Measurements from ENCODE around the gene TSSC4. TPM values are rescaled to one million over a fixed set of nuclear protein-coding genes. Genes with fewer than 3 reads are reported as not detected.

TSSC4 gene
- total and polyA plus RNA-seq, 9 of the 15 experiments (the other 6 are each of a cell fraction or from before 2014, with no cell fraction given): 0.41 to 54.2 (median 11.0) TPM

DNA sequence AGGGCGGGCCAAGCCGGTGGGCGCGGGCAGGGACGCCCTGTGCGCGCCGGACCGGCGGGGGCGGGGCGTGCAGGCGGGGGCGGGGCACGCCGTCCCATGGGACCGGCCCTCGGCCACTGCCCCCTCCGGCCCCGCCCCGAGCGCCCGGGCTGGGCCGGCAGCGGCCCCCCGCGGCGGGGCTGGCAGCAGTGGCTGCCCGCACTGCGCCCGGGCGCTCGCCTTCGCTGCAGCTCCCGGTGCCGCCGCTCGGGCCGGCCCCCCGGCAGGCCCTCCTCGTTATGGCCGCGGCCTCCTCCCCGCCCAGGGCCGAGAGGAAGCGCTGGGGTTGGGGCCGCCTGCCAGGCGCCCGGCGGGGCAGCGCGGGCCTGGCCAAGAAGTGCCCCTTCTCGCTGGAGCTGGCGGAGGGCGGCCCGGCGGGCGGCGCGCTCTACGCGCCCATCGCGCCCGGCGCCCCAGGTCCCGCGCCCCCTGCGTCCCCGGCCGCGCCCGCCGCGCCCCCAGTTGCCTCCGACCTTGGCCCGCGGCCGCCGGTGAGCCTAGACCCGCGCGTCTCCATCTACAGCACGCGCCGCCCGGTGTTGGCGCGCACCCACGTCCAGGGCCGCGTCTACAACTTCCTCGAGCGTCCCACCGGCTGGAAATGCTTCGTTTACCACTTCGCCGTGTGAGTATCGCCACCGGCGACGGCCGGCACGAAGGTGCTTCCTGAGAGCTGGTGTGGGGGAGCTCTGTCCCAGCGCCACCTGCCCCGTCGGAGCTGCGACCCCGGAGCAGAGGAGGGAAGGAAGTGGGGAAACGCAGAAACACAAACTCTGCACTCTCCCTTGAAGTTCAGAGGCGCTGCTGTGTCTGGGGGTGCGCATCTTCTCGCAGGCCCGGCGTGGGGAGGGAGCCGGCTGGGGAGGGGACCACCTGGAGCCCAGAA, 44.5 kb downstream of the TSSC4 start, which contains the start of gene KCNQ1:
Gene KCNQ1 (plus strand): TSS at position 188 of the 925 bp plus-strand sequence. CDS start 91 bp downstream, at position 279.
- peaks cover 0 to 27% of the 10 kb centered on the region in 2 experiments; a peak in 2 of 5 replicates for H3K4me1 ChIP-seq (replicated peaks in 1 of 2; ENCODE audit: control insufficient read depth in 2 of 2, insufficient read depth in 2 of 2, low read length in 2 of 2)
- peaks cover 2 to 43% of the 10 kb centered on the region in 2 experiments; a peak in 2 of 5 replicates for H3K27me3 ChIP-seq (ENCODE audit: control insufficient read depth in 2 of 2, insufficient read depth in 2 of 2, low read length in 2 of 2)
- H4K20me1 ChIP-seq (replicated peaks; ENCODE audit: control insufficient read depth, insufficient read depth, low read length): peaks cover 12% of the 10 kb centered on the region
- peak; percentile 98 for ATAC-seq
- TF ChIP-seq CBX1 (IDR thresholded peaks at IDR 0.05; ENCODE audit: low read depth) (no peak), BDP1 (IDR thresholded peaks at IDR 0.05; ENCODE audit: insufficient read depth, insufficient read length) (no peak)
- BruUV-seq (replicated peaks): no TSS peak
- in situ Hi-C loops (cut with MboI): no loop called here
- 53% methylated on average over 27 of the region's 116 CpGs for WGBS (ENCODE audit: insufficient coverage, low coverage, missing lambda C conversion rate)
- no peaks in the 10 kb centered on the region for H3K36me3 ChIP-seq (ENCODE audit: control insufficient read depth, insufficient read depth, low read length)
- no peak within 1 kb of the TSS for H3K4me2 ChIP-seq (ENCODE audit: insufficient read depth, low read length)
- no peak within 1 kb of the TSS for H2AFZ ChIP-seq (ENCODE audit: low read depth, low read length)
- intact Hi-C loops (cut with micrococcal nuclease): no loop called here
- no peaks in the 10 kb centered on the region for H3K79me2 ChIP-seq (ENCODE audit: control insufficient read depth, insufficient read depth, low read length)
- H3K27ac ChIP-seq (ENCODE audit: extremely low read depth, low read depth, low read length): no peak within 1 kb of the TSS
- POLR2A ChIA-PET: interaction anchor here (0.7 to 0.8 kb wide), 2 partner anchors 80 to 85 kb away, joined by 3 read pairs; no protein-coding TSS in a partner anchor
- no peak within 1 kb of the TSS for H3K9ac ChIP-seq (ENCODE audit: insufficient read depth in 1 of 2, low read depth in 2 of 2, low read length in 2 of 2)
- CTCF ChIA-PET (ENCODE audit: low intra/inter-chr PET ratio): no interaction called here
- peak; percentile 48 to 98 (median 94) for DNase-seq (ENCODE audit: extremely low read depth in 1 of 4, low spot score in 3 of 4)
- no peak within 1 kb of the TSS for H3K4me3 ChIP-seq
- H3K9me3 ChIP-seq (replicated peaks; ENCODE audit: control insufficient read depth, insufficient read depth, low read depth, low read length): no peaks in the 10 kb centered on the region
- H3K9me1 ChIP-seq (ENCODE audit: control insufficient read depth, insufficient read depth, low read length): no peaks in the 10 kb centered on the region
- FAIRE-seq: no peak

Data from K562 (cell line).